ENCODE results near the gene PPP2R2C.

- TF ChIP-seq, protein P1, sequence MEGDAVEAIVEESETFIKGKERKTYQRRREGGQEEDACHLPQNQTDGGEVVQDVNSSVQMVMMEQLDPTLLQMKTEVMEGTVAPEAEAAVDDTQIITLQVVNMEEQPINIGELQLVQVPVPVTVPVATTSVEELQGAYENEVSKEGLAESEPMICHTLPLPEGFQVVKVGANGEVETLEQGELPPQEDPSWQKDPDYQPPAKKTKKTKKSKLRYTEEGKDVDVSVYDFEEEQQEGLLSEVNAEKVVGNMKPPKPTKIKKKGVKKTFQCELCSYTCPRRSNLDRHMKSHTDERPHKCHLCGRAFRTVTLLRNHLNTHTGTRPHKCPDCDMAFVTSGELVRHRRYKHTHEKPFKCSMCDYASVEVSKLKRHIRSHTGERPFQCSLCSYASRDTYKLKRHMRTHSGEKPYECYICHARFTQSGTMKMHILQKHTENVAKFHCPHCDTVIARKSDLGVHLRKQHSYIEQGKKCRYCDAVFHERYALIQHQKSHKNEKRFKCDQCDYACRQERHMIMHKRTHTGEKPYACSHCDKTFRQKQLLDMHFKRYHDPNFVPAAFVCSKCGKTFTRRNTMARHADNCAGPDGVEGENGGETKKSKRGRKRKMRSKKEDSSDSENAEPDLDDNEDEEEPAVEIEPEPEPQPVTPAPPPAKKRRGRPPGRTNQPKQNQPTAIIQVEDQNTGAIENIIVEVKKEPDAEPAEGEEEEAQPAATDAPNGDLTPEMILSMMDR (IDR thresholded peaks at IDR 0.05): no peak
- TF ChIP-seq POLR2A (IDR thresholded peaks at IDR 0.05): no peak
- no peak for TF ChIP-seq POLR2AphosphoS5 (IDR thresholded peaks at IDR 0.05)
Observed at GRCh38 chr4:6288871-6289270, 183.5 kb downstream of the PPP2R2C start.
